ENCODE measurements around the gene POGZ. TPM values are rescaled to one million over a fixed set of nuclear protein-coding genes. Genes with fewer than 3 reads are reported as not detected.

POGZ gene
- total RNA-seq, 1 experiment from 2014 or later: 77.9 TPM

DNA sequence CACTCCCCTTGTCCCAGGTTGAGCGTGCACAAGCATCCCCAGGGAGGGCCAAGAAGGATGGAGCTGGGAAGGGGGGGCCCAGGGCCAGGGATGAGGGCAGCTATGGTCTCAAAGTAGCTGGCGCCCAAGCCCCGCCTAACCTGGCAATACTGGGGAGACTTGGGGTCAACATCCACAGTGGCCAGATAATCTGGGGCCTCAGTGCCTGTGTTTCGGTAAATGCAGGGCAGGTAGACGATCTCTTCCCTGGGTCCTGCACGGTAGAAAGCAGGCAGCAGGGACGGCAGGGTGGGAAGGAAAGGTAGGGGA lies 90.0 kb downstream of the POGZ start:
- CTCF ChIA-PET: no interaction called here
- POLR2A ChIA-PET (ENCODE audit: unreplicated experiment): no interaction called here

DNA sequence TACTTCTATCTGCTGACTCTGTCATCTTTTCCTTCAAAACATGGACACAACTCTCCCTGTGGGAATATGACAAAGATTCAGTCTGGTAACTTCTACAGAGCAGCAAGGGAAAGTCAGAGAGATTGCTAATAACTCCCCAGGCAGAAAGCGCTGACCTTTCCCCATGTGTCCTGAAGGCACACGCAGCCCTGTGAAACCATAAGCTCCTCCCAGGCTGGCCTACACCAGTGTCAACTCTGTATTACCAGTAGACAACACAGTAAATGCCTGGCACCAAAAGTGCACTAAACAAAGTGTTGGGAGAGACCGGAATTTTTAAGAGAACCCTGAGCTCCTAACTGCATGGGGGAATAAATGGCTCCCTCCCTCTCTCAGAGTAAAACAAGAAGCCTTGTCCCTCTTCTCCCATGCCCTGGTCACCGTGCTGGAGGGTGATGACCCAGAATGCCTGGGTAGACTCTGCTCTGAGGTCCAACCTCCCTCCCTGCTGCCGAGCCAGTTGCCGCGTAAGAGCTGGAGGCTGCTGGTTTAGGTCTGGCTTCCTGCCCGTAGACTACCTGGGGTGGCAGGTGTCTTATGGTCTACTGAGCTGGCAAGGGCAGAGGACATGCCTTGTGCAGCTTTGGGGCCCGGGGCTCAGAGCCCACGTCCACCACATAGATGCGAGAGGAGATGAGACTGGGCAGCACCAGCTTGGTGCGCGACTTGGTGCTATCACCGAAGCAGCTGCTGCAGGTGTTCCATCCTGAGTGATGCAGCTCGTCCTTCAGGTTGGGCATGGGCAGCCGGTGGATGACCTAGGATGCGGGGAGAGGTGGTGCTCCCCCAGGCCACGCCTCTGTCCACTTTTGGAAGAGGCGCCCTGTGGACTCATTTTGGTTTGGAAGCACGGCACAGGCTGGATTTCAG lies 90.6 kb downstream of the POGZ start:
- ATAC-seq (no peak), DNase-seq (no peak)
- no peak overlapping the region for H3K4me2 ChIP-seq (ENCODE audit: low read length)
- CTCF ChIA-PET: no interaction called here
- BruUV-seq (replicated peaks): no TSS peak
- no peak overlapping the region for H3K27ac ChIP-seq (ENCODE audit: low read length)
- no peaks in the 10 kb centered on the region for H3K79me2 ChIP-seq (ENCODE audit: low read length)
- H3K4me3 ChIP-seq (ENCODE audit: low read length): no peak overlapping the region
- no peaks in the 10 kb centered on the region; the same call in 1 of the 2 replicates for H3K9me3 ChIP-seq (ENCODE audit: low read length)
- H3F3A ChIP-seq (ENCODE audit: low read length, unreplicated experiment): no peaks in the 10 kb centered on the region
- no peak overlapping the region for H3K9ac ChIP-seq (ENCODE audit: low read length)
- H3K36me3 ChIP-seq (ENCODE audit: low read depth, low read length): peaks cover 8% of the 10 kb centered on the region
- no peaks in the 10 kb centered on the region for H4K20me1 ChIP-seq (ENCODE audit: low read length)
- H2AFZ ChIP-seq (ENCODE audit: low read length): no peak overlapping the region
- no peaks in the 10 kb centered on the region for H3K9me2 ChIP-seq (replicated peaks; ENCODE audit: low read length)
- TF ChIP-seq EZH2phosphoT487 (IDR thresholded peaks at IDR 0.05; ENCODE audit: borderline replicate concordance, low read length) (no peak), EZH2 (IDR thresholded peaks at IDR 0.05; ENCODE audit: low read length, unreplicated experiment) (no peak)
- H3K27me3 ChIP-seq (ENCODE audit: low read length): no peaks in the 10 kb centered on the region
- POLR2A ChIA-PET (ENCODE audit: unreplicated experiment): interaction anchor here (0.6 kb wide), 2 partner anchors 120 to 469 kb away, joined by 3 read pairs; no protein-coding TSS in a partner anchor
- intact Hi-C loops (cut with micrococcal nuclease): no loop called here
- peaks cover 24% of the 10 kb centered on the region for H3K4me1 ChIP-seq (ENCODE audit: insufficient read depth, low read length)

More for the DNA sequence above, 90.0 kb downstream of the POGZ start:
- Histone ChIP-seq H3K79me2 (ENCODE audit: low read length) (no peaks in the 10 kb centered on the region), H3K9me2 (replicated peaks; ENCODE audit: low read length) (no peaks in the 10 kb centered on the region), H3K9me3 (ENCODE audit: low read length) (no peaks in the 10 kb centered on the region), H2AFZ (ENCODE audit: low read length) (no peak overlapping the region), H3K36me3 (ENCODE audit: low read depth, low read length) (peaks cover 4% of the 10 kb centered on the region), H3K27ac (ENCODE audit: low read length) (no peak overlapping the region), H3K9ac (ENCODE audit: low read length) (no peak overlapping the region), H3F3A (ENCODE audit: low read length, unreplicated experiment) (no peaks in the 10 kb centered on the region), H3K4me1 (ENCODE audit: insufficient read depth, low read length) (peaks cover 31% of the 10 kb centered on the region), H4K20me1 (ENCODE audit: low read length) (no peaks in the 10 kb centered on the region), H3K4me2 (ENCODE audit: low read length) (no peak overlapping the region), H3K27me3 (ENCODE audit: low read length) (no peaks in the 10 kb centered on the region), H3K4me3 (ENCODE audit: low read length) (no peak overlapping the region)
- intact Hi-C loops (cut with micrococcal nuclease): no loop called here
- ATAC-seq (no peak), DNase-seq (no peak)
- TF ChIP-seq EZH2phosphoT487 (IDR thresholded peaks at IDR 0.05; ENCODE audit: borderline replicate concordance, low read length): no peak
- TF ChIP-seq EZH2 (IDR thresholded peaks at IDR 0.05; ENCODE audit: low read length, unreplicated experiment): no peak
- TF ChIP-seq, protein P1, sequence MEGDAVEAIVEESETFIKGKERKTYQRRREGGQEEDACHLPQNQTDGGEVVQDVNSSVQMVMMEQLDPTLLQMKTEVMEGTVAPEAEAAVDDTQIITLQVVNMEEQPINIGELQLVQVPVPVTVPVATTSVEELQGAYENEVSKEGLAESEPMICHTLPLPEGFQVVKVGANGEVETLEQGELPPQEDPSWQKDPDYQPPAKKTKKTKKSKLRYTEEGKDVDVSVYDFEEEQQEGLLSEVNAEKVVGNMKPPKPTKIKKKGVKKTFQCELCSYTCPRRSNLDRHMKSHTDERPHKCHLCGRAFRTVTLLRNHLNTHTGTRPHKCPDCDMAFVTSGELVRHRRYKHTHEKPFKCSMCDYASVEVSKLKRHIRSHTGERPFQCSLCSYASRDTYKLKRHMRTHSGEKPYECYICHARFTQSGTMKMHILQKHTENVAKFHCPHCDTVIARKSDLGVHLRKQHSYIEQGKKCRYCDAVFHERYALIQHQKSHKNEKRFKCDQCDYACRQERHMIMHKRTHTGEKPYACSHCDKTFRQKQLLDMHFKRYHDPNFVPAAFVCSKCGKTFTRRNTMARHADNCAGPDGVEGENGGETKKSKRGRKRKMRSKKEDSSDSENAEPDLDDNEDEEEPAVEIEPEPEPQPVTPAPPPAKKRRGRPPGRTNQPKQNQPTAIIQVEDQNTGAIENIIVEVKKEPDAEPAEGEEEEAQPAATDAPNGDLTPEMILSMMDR (conservative IDR thresholded peaks at IDR 0.05; ENCODE audit: low read depth, low read length): no peak
- BruUV-seq (replicated peaks): no TSS peak

DNA sequence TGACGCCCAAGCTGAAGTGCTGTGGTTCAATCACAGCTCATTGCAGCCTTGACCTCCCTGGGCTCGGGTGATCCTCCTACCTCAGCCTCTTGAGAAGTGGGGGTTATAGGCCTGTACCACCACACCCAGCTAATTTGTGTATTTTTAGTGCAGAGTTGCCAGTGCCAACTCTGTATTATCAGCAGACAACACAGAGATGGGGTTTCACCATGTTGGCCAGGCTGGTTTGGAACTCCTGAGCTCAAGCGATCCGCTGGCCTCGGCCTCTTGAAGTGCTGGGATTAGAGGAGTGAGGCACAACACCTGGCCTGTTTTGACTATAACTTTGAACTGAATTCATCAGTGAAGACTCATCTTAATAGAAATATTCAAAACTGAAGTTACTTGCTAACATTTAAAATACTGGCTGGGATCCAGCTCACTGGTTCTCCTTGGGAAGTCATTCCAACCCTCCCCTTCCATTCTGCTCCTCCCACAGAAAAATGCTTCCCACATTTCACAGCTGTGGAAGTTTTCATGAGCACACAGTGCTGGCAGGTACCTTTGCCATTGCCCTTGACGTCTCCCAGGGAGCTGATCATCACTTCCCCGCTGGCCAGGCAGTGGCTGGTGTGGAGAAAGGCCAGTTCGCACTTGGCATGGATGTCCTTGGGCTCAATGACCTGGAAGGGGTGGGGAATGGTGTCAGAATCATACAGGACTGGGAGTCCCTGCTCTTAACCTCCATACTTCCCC lies 91.5 kb downstream of the POGZ start:
- intact Hi-C loops (cut with micrococcal nuclease): no loop called here
- H3K9ac ChIP-seq (ENCODE audit: low read length): no peak overlapping the region

More for the DNA sequence above, 91.5 kb downstream of the POGZ start:
- Histone ChIP-seq H2AFZ (ENCODE audit: low read length) (no peak overlapping the region), H3K4me2 (ENCODE audit: low read length) (no peak overlapping the region), H3K4me1 (ENCODE audit: insufficient read depth, low read length) (peaks cover 21% of the 10 kb centered on the region), H3K27me3 (ENCODE audit: low read length) (no peaks in the 10 kb centered on the region), H3K27ac (ENCODE audit: low read length) (no peak overlapping the region), H3K79me2 (ENCODE audit: low read length) (no peaks in the 10 kb centered on the region), H3F3A (ENCODE audit: low read length, unreplicated experiment) (no peaks in the 10 kb centered on the region), H3K4me3 (ENCODE audit: low read length) (no peak overlapping the region), H3K36me3 (ENCODE audit: low read depth, low read length) (peaks cover 8% of the 10 kb centered on the region), H3K9me3 (ENCODE audit: low read length) (no peaks in the 10 kb centered on the region; the same call in 1 of the 2 replicates), H3K9me2 (replicated peaks; ENCODE audit: low read length) (no peaks in the 10 kb centered on the region), H4K20me1 (ENCODE audit: low read length) (no peaks in the 10 kb centered on the region)
- ChIA-PET POLR2A (ENCODE audit: unreplicated experiment) (interaction anchor here (0.6 kb wide), 1 partner anchor 121 kb away, joined by 3 read pairs; no protein-coding TSS in a partner anchor), CTCF (no interaction called here)
- ATAC-seq (no peak), DNase-seq (no peak)
- no peak for TF ChIP-seq EZH2phosphoT487 (IDR thresholded peaks at IDR 0.05; ENCODE audit: borderline replicate concordance, low read length)
- TF ChIP-seq, protein P1 (conservative IDR thresholded peaks at IDR 0.05; ENCODE audit: low read depth, low read length): no peak
- no peak for TF ChIP-seq EZH2 (IDR thresholded peaks at IDR 0.05; ENCODE audit: low read length, unreplicated experiment)
- BruUV-seq (replicated peaks): no TSS peak
